Ascending aorta (tissue), 2 donors: ENCODE measurements around the gene MYMK. TPM values are rescaled to one million over a fixed set of nuclear protein-coding genes. Genes with fewer than 3 reads are reported as not detected.

Experiments
- DNase-seq, 2 donors: peaks; one replicate each; pipeline ENCODE4 v3.0.0-alpha.2; 2019; ENCODE audit warnings: low spot score in 2 of 2
- H3K27ac ChIP-seq, 2 donors: fragments of 200-600 bp; sonication (generic); one replicate each; pipeline ENCODE4 v1.5.1; 2016 to 2017; ENCODE audit warnings: mild to moderate bottlenecking in 1 of 2
- H3K27me3 ChIP-seq: fragments of 200-600 bp; sonication (generic); one replicate; pipeline ENCODE4 v1.5.1; 2017
- H3K36me3 ChIP-seq, 2 donors: fragments of 200-600 bp; sonication (generic); one replicate each; pipeline ENCODE4 v1.5.1; 2016
- H3K4me1 ChIP-seq, 2 donors: fragments of 200-600 bp; sonication (generic); one replicate each; pipeline ENCODE4 v1.5.1; 2016 to 2017; ENCODE audit warnings: mild to moderate bottlenecking in 1 of 2
- H3K4me3 ChIP-seq, 2 donors: fragments of 200-600 bp; sonication (generic); one replicate each; pipeline ENCODE4 v1.5.1; 2016 to 2017; ENCODE audit warnings: mild to moderate bottlenecking in 1 of 2
- H3K9me3 ChIP-seq, 2 donors: fragments of 200-600 bp; sonication (generic); one replicate each; pipeline ENCODE4 v1.5.1; 2016
- intact Hi-C: fragments of 100-400 bp; cut with DNase I; formaldehyde crosslinking; loops from one replicate; pipeline ENCODE4 v1.15.1; 2023
- total RNA-seq: library from RNA; depleted of rRNA; stranded (reverse); fragments of >200 nt; gene quantifications from one replicate; pipeline ENCODE4 v1.1.0, GENCODE V29; 2016
- TF ChIP-seq, protein P1 (sequence below), 3 experiments: fragments of 200-600 bp in 2 of 3; fragments of 450-650 bp in 1 of 3; sonication (generic) in 2 of 3; IDR thresholded peaks; one replicate each; pipeline ENCODE4 v1.5.1; 2016 to 2019; ENCODE audit warnings: antibody characterized with exemption in 3 of 3, mild to moderate bottlenecking in 1 of 3, moderate library complexity in 1 of 3

MYMK gene
- total RNA-seq, 1 donor from 2014 or later: not detected

DNA sequence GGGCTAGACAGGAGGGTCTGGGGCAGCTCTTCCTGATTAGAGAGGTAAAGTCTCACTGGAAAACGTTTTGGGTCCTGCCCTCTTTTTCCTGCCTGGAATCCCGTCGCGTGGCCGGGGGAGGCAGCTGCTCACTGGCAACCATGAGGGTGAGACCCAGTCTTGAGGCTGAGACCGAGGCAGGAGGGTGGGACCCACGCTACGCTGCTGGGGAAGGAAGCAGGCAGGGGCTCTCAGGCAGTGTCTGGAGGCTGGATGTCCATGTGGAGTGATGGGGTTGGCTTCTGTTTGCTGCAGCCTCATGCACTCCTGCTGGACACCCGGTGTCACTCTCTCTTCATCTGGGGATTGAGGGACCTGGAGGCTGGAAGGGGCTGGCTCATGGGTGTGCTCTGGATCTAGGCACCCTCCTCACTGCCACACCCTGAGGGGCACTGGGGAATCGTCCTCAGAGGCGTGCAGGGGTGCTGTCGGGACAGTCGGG is 34.5 kb downstream of the MYMK start:
- Histone ChIP-seq H3K4me1 (peaks cover 10 to 17% of the 10 kb centered on the region in 2 donors), H3K9me3 (no peaks in the 10 kb centered on the region), H3K4me3 (no peak overlapping the region), H3K27ac (no peak overlapping the region), H3K36me3 (no peaks in the 10 kb centered on the region), H3K27me3 (no peaks in the 10 kb centered on the region)
- TF ChIP-seq, protein P1, sequence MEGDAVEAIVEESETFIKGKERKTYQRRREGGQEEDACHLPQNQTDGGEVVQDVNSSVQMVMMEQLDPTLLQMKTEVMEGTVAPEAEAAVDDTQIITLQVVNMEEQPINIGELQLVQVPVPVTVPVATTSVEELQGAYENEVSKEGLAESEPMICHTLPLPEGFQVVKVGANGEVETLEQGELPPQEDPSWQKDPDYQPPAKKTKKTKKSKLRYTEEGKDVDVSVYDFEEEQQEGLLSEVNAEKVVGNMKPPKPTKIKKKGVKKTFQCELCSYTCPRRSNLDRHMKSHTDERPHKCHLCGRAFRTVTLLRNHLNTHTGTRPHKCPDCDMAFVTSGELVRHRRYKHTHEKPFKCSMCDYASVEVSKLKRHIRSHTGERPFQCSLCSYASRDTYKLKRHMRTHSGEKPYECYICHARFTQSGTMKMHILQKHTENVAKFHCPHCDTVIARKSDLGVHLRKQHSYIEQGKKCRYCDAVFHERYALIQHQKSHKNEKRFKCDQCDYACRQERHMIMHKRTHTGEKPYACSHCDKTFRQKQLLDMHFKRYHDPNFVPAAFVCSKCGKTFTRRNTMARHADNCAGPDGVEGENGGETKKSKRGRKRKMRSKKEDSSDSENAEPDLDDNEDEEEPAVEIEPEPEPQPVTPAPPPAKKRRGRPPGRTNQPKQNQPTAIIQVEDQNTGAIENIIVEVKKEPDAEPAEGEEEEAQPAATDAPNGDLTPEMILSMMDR (IDR thresholded peaks at IDR 0.05): no peak
- no peak for DNase-seq
- intact Hi-C loops: no loop called here

DNA sequence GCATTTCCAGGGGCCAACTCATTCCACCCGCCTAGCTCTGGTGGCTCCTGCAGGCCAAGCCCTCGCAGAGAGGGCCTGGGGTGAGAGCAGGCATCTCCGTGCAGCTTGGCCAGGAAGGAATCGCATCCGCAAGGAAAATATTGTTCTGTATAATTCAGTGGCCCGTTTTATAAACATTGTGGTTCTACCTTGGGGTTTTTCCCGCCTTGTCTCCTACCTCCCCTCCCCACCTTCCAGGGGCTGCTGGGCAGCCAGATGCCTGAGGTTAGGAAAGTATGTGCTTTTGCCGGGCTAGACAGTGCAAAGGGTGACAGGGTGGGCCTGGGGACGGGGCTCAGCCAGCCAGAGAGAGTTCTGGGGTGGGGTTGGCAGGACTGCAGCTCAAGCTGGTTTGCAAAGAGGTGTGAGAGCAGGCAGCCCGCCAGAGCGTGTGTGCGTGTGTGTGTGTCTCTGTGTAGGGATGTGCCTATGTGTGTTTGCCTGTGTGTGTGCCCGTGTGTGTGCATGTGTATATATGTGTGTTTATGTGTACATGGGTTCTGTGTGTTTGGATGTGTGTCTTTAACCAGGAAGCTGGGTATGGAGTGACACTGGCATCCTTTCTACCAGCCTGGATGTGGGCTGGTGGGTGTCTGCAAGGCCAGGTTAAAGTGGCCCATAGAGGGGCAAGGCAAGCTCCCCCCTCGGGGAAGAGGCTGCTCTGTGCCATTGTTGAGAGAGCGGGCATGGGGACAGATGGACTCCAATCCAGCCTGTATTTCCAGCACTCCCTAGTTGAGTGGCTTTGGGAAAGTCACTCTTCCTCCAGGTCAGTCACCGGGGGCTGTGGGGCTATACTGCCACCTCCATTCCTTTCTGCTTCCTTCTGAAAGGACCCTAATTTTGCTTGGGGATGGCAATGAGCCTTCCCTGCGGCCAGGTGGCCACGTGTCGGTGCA is 35.2 kb downstream of the MYMK start:
- intact Hi-C loops: loop anchor here (5.0 kb wide), 2 partner anchors 132 to 307 kb away; partner anchors contain the start of genes SURF1 and SURF2
- Histone ChIP-seq H3K9me3 (no peaks in the 10 kb centered on the region), H3K27ac (no peak overlapping the region), H3K4me3 (no peak overlapping the region), H3K27me3 (no peaks in the 10 kb centered on the region), H3K36me3 (no peaks in the 10 kb centered on the region), H3K4me1 (peaks cover 10 to 17% of the 10 kb centered on the region in 2 donors)
- TF ChIP-seq, protein P1 (IDR thresholded peaks at IDR 0.05): no peak
- DNase-seq: no peak

DNA sequence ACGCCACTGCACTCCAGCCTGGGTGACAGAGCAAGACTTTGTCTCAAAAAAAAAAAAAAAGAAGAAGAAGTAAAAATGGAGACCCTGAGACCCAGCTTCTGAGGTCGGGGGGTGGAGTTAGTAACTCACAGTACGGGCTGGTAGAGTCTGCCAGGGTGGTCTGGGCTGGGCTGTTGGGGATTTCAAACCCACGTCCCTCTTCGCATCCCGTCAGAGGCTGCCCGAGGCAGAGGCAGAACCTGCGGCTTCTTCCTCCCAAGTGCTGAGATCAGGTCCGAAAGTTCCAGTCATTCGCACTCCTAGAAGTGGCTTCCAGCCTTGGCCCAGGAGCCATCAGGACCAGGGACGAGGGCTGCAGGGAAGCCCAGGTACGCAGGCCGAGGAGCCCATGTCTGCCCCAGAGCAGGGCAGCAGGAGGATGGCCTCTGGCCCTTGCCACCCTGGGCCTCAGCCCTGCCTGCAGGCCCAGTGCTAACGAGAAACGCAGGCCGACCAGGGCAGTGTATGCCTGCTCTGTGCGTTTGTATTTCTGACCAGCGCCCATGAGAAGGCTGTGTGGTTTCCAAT is 36.0 kb downstream of the MYMK start:
- Histone ChIP-seq H3K27me3 (no peaks in the 10 kb centered on the region), H3K36me3 (no peaks in the 10 kb centered on the region), H3K4me3 (no peak overlapping the region), H3K4me1 (peaks cover 10 to 17% of the 10 kb centered on the region in 2 donors), H3K9me3 (no peaks in the 10 kb centered on the region), H3K27ac (no peak overlapping the region)
- no peak for DNase-seq
- intact Hi-C loops: loop anchor here (5.0 kb wide), 2 partner anchors 131 to 306 kb away; partner anchors contain the start of genes SURF1 and SURF2
- TF ChIP-seq, protein P1 (IDR thresholded peaks at IDR 0.05): no peak

DNA sequence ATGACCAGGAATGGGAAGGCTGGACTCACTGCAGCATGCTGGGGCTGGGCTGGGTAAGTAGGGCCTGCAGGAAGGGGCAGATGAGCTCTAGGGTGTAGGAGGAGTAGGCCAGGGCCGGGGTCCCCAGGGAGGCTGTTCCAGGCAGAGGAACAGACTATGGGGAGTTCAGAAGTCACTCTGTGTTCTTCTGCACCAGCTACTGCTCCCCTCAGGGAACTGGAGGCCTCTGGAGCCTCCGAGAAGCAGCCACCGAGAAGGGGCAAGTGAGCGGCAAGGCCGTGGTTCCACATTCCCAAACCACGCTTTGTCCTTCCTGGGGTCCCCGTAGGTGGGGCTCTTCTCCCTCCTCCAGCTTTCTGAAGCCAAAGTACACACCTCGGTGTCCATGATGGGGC is 37.4 kb downstream of the MYMK start:
- intact Hi-C loops: loop anchor here (5.0 kb wide), 2 partner anchors 130 to 305 kb away; partner anchors contain the start of genes SURF1 and SURF2
- no peaks in the 10 kb centered on the region for H3K9me3 ChIP-seq
- H3K4me3 ChIP-seq: no peak overlapping the region
- H3K4me1 ChIP-seq: peaks cover 9 to 11% of the 10 kb centered on the region in 2 donors
- TF ChIP-seq, protein P1 (IDR thresholded peaks at IDR 0.05): no peak
- H3K27me3 ChIP-seq: no peaks in the 10 kb centered on the region
- no peaks in the 10 kb centered on the region for H3K36me3 ChIP-seq
- peak overlapping the region in 1 of 2 donors; percentile 48 for H3K27ac ChIP-seq
- DNase-seq: no peak

DNA sequence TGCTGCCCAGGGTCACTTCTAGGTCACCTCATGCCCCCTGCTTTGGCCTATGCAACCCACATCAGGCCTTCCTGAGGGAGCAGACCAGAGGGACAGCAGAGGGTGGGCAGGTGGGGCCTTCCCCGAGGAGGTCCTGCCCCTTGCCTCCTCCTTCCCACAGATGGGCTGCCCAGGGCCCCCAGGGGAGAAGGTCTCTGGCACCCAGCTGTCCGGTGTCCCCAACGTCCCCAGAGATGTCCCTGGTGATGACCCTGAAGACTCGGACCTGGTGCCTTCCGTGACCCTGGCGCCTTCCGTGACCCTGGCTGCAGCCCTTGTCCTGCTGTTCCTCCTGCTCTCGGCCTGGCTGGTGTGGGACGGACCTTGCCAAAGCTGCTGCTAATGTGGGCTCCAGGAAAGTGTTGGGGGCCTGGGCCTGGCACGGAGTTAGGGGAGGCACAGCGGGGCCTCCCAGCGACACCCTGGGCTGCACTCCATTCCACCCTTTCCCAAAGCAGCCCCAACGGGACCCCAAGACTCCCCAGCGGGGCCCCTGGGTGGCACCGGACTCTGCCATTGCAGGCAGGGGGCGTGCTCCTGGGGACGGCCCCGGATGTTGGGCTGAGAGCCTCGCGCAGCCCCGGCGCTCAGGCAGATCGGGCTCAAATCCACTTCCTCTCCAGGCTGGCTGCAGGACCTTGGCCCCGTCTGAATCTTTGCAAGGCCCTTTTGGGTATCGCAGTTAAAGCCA is 39.1 kb downstream of the MYMK start:
- peaks cover 0 to 2% of the 10 kb centered on the region in 2 donors for H3K4me1 ChIP-seq
- H3K27me3 ChIP-seq: no peaks in the 10 kb centered on the region
- TF ChIP-seq, protein P1 (IDR thresholded peaks at IDR 0.05): no peak
- no peaks in the 10 kb centered on the region for H3K36me3 ChIP-seq
- H3K9me3 ChIP-seq: no peaks in the 10 kb centered on the region
- no peak for DNase-seq
- H3K4me3 ChIP-seq: no peak overlapping the region
- intact Hi-C loops: loop anchor here (1.0 to 5.0 kb wide), 3 partner anchors 79 to 303 kb away; partner anchors contain the start of genes SURF1 and SURF2
- no peak overlapping the region for H3K27ac ChIP-seq
